GM18858 (cell line): ENCODE data around the gene CEACAM3.

Experiments used
- ATAC-seq: cut with Tn5 transposase; IDR thresholded peaks from one replicate; pipeline ENCODE4 v1.9.1; 2021; ENCODE audit not compliant: unreplicated experiment

CEACAM3 gene

GRCh38 chr19:41792513-41793413, 3.6 kb upstream of the CEACAM3 start:
- ATAC-seq, result no peak

GRCh38 chr19:41793414-41793727, 3.0 kb upstream of the CEACAM3 start:
- ATAC-seq, result no peak

GRCh38 chr19:41795031-41795461, 1.3 kb upstream of the CEACAM3 start:
- no peak for ATAC-seq

- ATAC-seq, result no peak
These were observed 514 bp downstream of the CEACAM3 start for GRCh38 chr19:41796901-41797300.

GRCh38 chr19:41799444-41800000, 3.1 kb downstream of the CEACAM3 start:
- no peak for ATAC-seq

GRCh38 chr19:41801031-41801430, 4.6 kb downstream of the CEACAM3 start:
- no peak for ATAC-seq

- no peak for ATAC-seq
These were observed 5.4 kb downstream of the CEACAM3 start for GRCh38 chr19:41801792-41802211.

- ATAC-seq, result no peak
These were observed 6.4 kb downstream of the CEACAM3 start for GRCh38 chr19:41802770-41803169.

GRCh38 chr19:41804336-41804735, 7.9 kb downstream of the CEACAM3 start:
- ATAC-seq, result no peak

- no peak for ATAC-seq
These were observed 10.8 kb downstream of the CEACAM3 start for GRCh38 chr19:41807176-41807575.

GRCh38 chr19:41808663-41809566, 12.5 kb downstream of the CEACAM3 start:
- ATAC-seq, result no peak

- ATAC-seq, result no peak
These were observed 13.9 kb downstream of the CEACAM3 start for GRCh38 chr19:41810301-41810700.

- no peak for ATAC-seq
These were observed 14.6 kb downstream of the CEACAM3 start for GRCh38 chr19:41811036-41811435.

GRCh38 chr19:41811981-41812380, 15.6 kb downstream of the CEACAM3 start:
- no peak for ATAC-seq

GRCh38 chr19:41813911-41814310, 17.5 kb downstream of the CEACAM3 start:
- no peak for ATAC-seq

- no peak for ATAC-seq
These were observed 18.9 kb downstream of the CEACAM3 start for GRCh38 chr19:41815301-41815700.

- no peak for ATAC-seq
These were observed 20.4 kb downstream of the CEACAM3 start for GRCh38 chr19:41816761-41817160.

GRCh38 chr19:41821003-41821735, 24.8 kb downstream of the CEACAM3 start:
- no peak for ATAC-seq

GRCh38 chr19:41837981-41838708, 41.8 kb downstream of the CEACAM3 start:
- ATAC-seq, result no peak

GRCh38 chr19:41839211-41839610, 42.8 kb downstream of the CEACAM3 start:
- ATAC-seq, result no peak
